HepG2 (cell line): ENCODE data around the gene URAD. TPM values are rescaled to one million over a fixed set of nuclear protein-coding genes. Genes with fewer than 3 reads are reported as not detected.

Experiments
- ATAC-seq: fragments of 200-7000 bp; cut with Tn5 transposase; 3 replicates; pipeline ENCODE4 v1.9.1; 2020; ENCODE audit warnings: mild to moderate bottlenecking, moderate library complexity
- BruUV-seq: library from RNA; stranded (reverse); fragments of 400-500 nt; replicated peaks from 2 replicates; lab custom pipeline; 2021; lab: Mats Ljungman, UMichigan
- CTCF ChIA-PET: fragments of 300-600 bp; formaldehyde crosslinking; extraction: SDS; loops from one replicate; lab custom pipeline; 2021; ENCODE audit warnings: low total read pairs, inconsistent platforms, low intra/inter-chr PET ratio; lab: Yijun Ruan, JAX
- POLR2A ChIA-PET: fragments of 350-600 bp; sonication (Branson Sonifier 250); formaldehyde crosslinking; loops from one replicate; lab custom pipeline; 2020; ENCODE audit warnings: antibody characterized with exemption, inconsistent platforms; lab: Yijun Ruan, JAX
- DNase-seq: peaks from one replicate; pipeline ENCODE4 v3.0.0-alpha.2; 2015; ENCODE audit warnings: low spot score
- FAIRE-seq: peaks from 3 replicates; lab custom pipeline; 2011; peaks lifted over from hg19 to GRCh38; lab: Jason Lieb, UNC
- H2AFZ ChIP-seq: one replicate; pipeline ENCODE4 v1.6.1; 2011; ENCODE audit warnings: low read length, inconsistent platforms
- H3K27ac ChIP-seq: fragments of 300-600 bp; 3 replicates; pipeline ENCODE4 v1.8.0; 2011; ENCODE audit warnings: mixed run types, mild to moderate bottlenecking, mixed read lengths, low read length, inconsistent platforms; ENCODE audit not compliant: insufficient read depth; ENCODE audit errors: extremely low read length
- H3K27me3 ChIP-seq, 2 experiments: fragments of 200-600 bp in 1 of 2; 2 replicates in 1 of 2; 3 replicates in 1 of 2; pipeline versions ENCODE4 v1.6.0 to v1.8.0; 2011; ENCODE audit warnings: low read length in 2 of 2, mild to moderate bottlenecking in 2 of 2, moderate library complexity in 2 of 2, inconsistent platforms in 1 of 2; ENCODE audit not compliant: insufficient read depth in 2 of 2, control insufficient read depth in 1 of 2
- H3K36me3 ChIP-seq, 2 experiments: fragments of 200-600 bp in 1 of 2; replicated peaks in 1 of 2; 2 replicates in 1 of 2; 3 replicates in 1 of 2; pipeline versions ENCODE4 v1.5.1 to v1.8.0; 2011; ENCODE audit warnings: low read length in 2 of 2, inconsistent platforms in 1 of 2; ENCODE audit not compliant: insufficient read depth in 2 of 2, control insufficient read depth in 1 of 2
- H3K4me1 ChIP-seq: 2 replicates; pipeline ENCODE4 v1.5.1; 2012; ENCODE audit warnings: low read length, inconsistent platforms; ENCODE audit not compliant: insufficient read depth
- H3K4me2 ChIP-seq: 2 replicates; pipeline ENCODE4 v1.6.0; 2011; ENCODE audit warnings: low read depth, low read length, inconsistent platforms
- H3K4me3 ChIP-seq, 3 experiments: fragments of 200-600 bp in 1 of 3; sonication (generic), shearing (Covaris generic) in 1 of 3; replicated peaks in 1 of 3; 2 replicates each; pipeline ENCODE4 v1.5.1; 2011 to 2016; ENCODE audit warnings: low read length in 3 of 3, inconsistent platforms in 2 of 3, low read depth in 2 of 3, mild to moderate bottlenecking in 2 of 3, control low read depth in 1 of 3, mixed read lengths in 1 of 3; ENCODE audit not compliant: insufficient read depth in 1 of 3
- H3K79me2 ChIP-seq: one replicate; pipeline ENCODE4 v1.6.1; 2011; ENCODE audit warnings: low read length, inconsistent platforms; ENCODE audit not compliant: insufficient read depth
- H3K9ac ChIP-seq: 2 replicates; pipeline ENCODE4 v1.6.0; 2011; ENCODE audit warnings: mild to moderate bottlenecking, low read depth, low read length, inconsistent platforms; ENCODE audit not compliant: insufficient read depth
- H3K9me3 ChIP-seq: 2 replicates; pipeline ENCODE4 v1.5.1; 2012; ENCODE audit warnings: mild to moderate bottlenecking, low read length
- H4K20me1 ChIP-seq: 2 replicates; pipeline ENCODE4 v1.6.0; 2011; ENCODE audit warnings: inconsistent platforms, mild to moderate bottlenecking, low read length, moderate library complexity; ENCODE audit not compliant: insufficient read depth
- HNRNPH1 ChIP-seq: fragments of 200-400 bp; formaldehyde crosslinking; optimal IDR thresholded peaks from 2 replicates; pipeline ENCODE3; 2017; ENCODE audit warnings: mild to moderate bottlenecking, low read depth, low read length
- KLF11 ChIP-seq: IDR thresholded peaks from 2 replicates; pipeline ENCODE4 v1.6.1; 2016; ENCODE audit warnings: missing compliant biosample characterization
- MAFK ChIP-seq, 2 experiments: IDR thresholded peaks in 1 of 2; conservative IDR thresholded peaks in 1 of 2; 2 replicates each; pipeline ENCODE4 v1.6.1; 2011; ENCODE audit warnings: improper control_type of control experiment in 2 of 2, low read length in 2 of 2
- SOX6 ChIP-seq, 2 experiments: fragments of 450-650 bp in 1 of 2; sonication (generic) in 1 of 2; formaldehyde crosslinking in 1 of 2; IDR thresholded peaks; 2 replicates each; pipeline versions ENCODE4 v1.4.0 to v1.6.1; 2017 to 2020; ENCODE audit warnings: antibody characterized with exemption in 1 of 2, mild to moderate bottlenecking in 1 of 2, missing genetic modification reagents in 1 of 2
- SRSF1 ChIP-seq: fragments of 200-400 bp; formaldehyde crosslinking; optimal IDR thresholded peaks from 2 replicates; pipeline ENCODE3; 2017; ENCODE audit warnings: mild to moderate bottlenecking, low read depth, low read length, moderate library complexity
- ZNF292 ChIP-seq: sonication (generic); formaldehyde crosslinking; IDR thresholded peaks from 2 replicates; pipeline ENCODE4 v1.8.1; 2022; ENCODE audit warnings: mild to moderate bottlenecking, low read depth, missing genetic modification reagents, borderline replicate concordance
- ZNF383 ChIP-seq: sonication (generic); formaldehyde crosslinking; IDR thresholded peaks from 2 replicates; pipeline ENCODE4 v1.4.0; 2020; ENCODE audit warnings: missing genetic modification reagents, mild to moderate bottlenecking, borderline replicate concordance
- ZNF549 ChIP-seq: sonication (generic); formaldehyde crosslinking; IDR thresholded peaks from 2 replicates; pipeline ENCODE4 v1.5.0; 2020; ENCODE audit warnings: missing genetic modification reagents
- ZNF629 ChIP-seq: sonication (generic); formaldehyde crosslinking; conservative IDR thresholded peaks from 2 replicates; pipeline ENCODE4 v1.5.0; 2020; ENCODE audit warnings: missing genetic modification reagents
- ZNF841 ChIP-seq: sonication (generic); formaldehyde crosslinking; IDR thresholded peaks from 2 replicates; pipeline ENCODE4 v1.8.1; 2023; ENCODE audit warnings: missing genetic modification reagents, borderline replicate concordance
- WGBS: methylation state at CpG from one replicate; pipeline ENCODE4 v1.1.6; 2017; ENCODE audit warnings: low lambda C conversion rate; 5-methylcytosine and 5-hydroxymethylcytosine counted together
- in situ Hi-C: cut with HindIII; loops from 2 replicates; pipeline ENCODE4 v1.10.0; 2017; ENCODE audit warnings: low pct_unique_long_range_greater_than_20kb; ENCODE audit not compliant: extremely low pct_ligation_motif_present
- intact Hi-C: fragments of 100-400 bp; cut with micrococcal nuclease; formaldehyde crosslinking; loops from one replicate; pipeline ENCODE4 v1.10.0; 2022; ENCODE audit not compliant: unreplicated experiment
- polyA plus RNA-seq, 8 experiments: library from polyadenylated mRNA; depleted of rRNA in 3 of 8; stranded (reverse) in 7 of 8; unstranded in 1 of 8; fragments of >200 nt; fragmentation: Illumina TruSeq in 4 of 8; extraction: Trizol in 4 of 8; gene quantifications; 2 replicates each; pipeline versions ENCODE4 v1.2.1 to v1.2.3, GENCODE V29; 2011 to 2016; ENCODE audit warnings: low read depth in 4 of 8, missing spikeins in 1 of 8, mixed read lengths in 1 of 8; ENCODE audit not compliant: insufficient read depth in 1 of 8
- total RNA-seq, 5 experiments: library from RNA; depleted of rRNA; stranded (reverse); fragments of >200 nt; fragmentation: Illumina TruSeq; extraction: Trizol; gene quantifications; 2 replicates each; pipeline ENCODE4 v1.2.3, GENCODE V29; 2016; ENCODE audit warnings: low read depth in 1 of 5

Gene URAD
- total and polyA plus RNA-seq, 2 of the 13 experiments (the other 11 are each of a cell fraction or from before 2014, with no cell fraction given), result not detected

DNA sequence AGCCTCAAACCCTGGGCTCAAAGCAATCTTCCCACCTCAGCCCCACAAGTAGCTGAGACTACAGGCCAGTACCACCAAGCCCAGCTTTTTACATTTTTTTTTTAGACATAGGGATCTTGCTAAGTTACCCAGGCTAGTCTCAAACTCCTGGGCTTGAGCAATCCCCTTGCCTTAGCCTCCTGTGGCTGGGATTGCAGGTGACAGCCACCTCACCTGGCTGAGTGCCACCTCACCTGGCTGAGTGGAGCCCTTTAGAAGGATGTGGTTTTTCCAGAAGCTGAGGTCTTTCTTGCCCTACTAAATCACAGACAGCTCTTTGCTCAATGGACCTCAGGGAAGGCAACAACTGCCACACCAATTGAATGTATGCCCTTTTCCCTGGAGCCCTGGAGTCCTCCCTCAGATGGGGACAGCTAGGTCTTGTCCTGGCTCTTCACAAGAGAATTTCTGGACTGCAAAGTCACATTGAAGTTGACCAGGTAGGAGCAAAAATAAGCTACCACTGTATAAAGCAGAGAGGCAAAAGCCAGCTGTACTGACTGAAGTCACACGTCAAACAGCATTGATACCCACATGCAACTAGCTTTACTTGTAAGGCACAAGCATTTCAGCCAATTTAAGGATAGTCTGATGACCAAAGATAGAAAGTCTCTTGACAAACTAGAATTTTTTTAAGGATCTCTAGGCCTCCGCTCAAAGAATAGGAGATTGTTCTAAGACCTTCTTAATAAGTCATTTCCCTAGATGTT lies 54.7 kb downstream of the URAD start:
- ATAC-seq, result no peak
- Histone ChIP-seq H3K4me2 (no peak overlapping the region), H3K36me3 (no peaks in the 10 kb centered on the region), H3K27me3 (no peaks in the 10 kb centered on the region), H3K4me3 (no peak overlapping the region), H3K79me2 (no peaks in the 10 kb centered on the region), H3K9ac (no peak overlapping the region), H3K4me1 (no peaks in the 10 kb centered on the region), H3K9me3 (no peaks in the 10 kb centered on the region), H2AFZ (peak overlapping the region; percentile 63), H4K20me1 (no peaks in the 10 kb centered on the region), H3K27ac (no peak overlapping the region)
- in situ Hi-C loops (no loop called here), intact Hi-C loops (no loop called here)
- no peak for DNase-seq
- no TSS peak for BruUV-seq
- FAIRE-seq, result no peak
- TF ChIP-seq SRSF1, result no peak
- TF ChIP-seq ZNF383 (CRISPR knock-in tag), result no peak
- TF ChIP-seq KLF11 (CRISPR knock-in tag), result no peak
- TF ChIP-seq ZNF629 (CRISPR knock-in tag), result no peak
- no peak for TF ChIP-seq ZNF292 (CRISPR knock-in tag)
- TF ChIP-seq ZNF549, result no peak
- TF ChIP-seq SOX6 (IDR thresholded peaks at IDR 0.05), result no peak
- TF ChIP-seq SOX6 (CRISPR knock-in tag; IDR thresholded peaks at IDR 0.05), result no peak
- no peak for TF ChIP-seq HNRNPH1
- no peak for TF ChIP-seq ZNF841 (CRISPR knock-in tag)
- TF ChIP-seq MAFK (conservative IDR thresholded peaks at IDR 0.05 in 1 of 2, IDR thresholded peaks at IDR 0.05 in 1 of 2; ENCODE audit: low read length in 2 of 2), result no peak
- ChIA-PET POLR2A (no interaction called here), CTCF (no interaction called here)
- WGBS, result 62% methylated on average over 2 of the region's 2 CpGs
